Astrocyte (in vitro differentiated cells and primary cell): ENCODE data around the gene PNRC2.
"Not testable (repeated sequence)": the region's sequence is repeated elsewhere in the genome, so short reads cannot be mapped to it uniquely, and the experiment has no call there.

Experiments
- EZH2 ChIP-seq: IDR thresholded peaks from 2 replicates; pipeline ENCODE4 v1.6.1; 2012; ENCODE audit warnings: mild to moderate bottlenecking, low read length, inconsistent platforms; ENCODE audit not compliant: insufficient read depth
- TF ChIP-seq, protein P1 (sequence below): IDR thresholded peaks from 2 replicates; pipeline ENCODE4 v1.5.1; 2011; ENCODE audit warnings: low read depth, mild to moderate bottlenecking, inconsistent platforms, low read length, moderate library complexity; ENCODE audit not compliant: insufficient read depth

- TF ChIP-seq, protein P1, sequence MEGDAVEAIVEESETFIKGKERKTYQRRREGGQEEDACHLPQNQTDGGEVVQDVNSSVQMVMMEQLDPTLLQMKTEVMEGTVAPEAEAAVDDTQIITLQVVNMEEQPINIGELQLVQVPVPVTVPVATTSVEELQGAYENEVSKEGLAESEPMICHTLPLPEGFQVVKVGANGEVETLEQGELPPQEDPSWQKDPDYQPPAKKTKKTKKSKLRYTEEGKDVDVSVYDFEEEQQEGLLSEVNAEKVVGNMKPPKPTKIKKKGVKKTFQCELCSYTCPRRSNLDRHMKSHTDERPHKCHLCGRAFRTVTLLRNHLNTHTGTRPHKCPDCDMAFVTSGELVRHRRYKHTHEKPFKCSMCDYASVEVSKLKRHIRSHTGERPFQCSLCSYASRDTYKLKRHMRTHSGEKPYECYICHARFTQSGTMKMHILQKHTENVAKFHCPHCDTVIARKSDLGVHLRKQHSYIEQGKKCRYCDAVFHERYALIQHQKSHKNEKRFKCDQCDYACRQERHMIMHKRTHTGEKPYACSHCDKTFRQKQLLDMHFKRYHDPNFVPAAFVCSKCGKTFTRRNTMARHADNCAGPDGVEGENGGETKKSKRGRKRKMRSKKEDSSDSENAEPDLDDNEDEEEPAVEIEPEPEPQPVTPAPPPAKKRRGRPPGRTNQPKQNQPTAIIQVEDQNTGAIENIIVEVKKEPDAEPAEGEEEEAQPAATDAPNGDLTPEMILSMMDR = not testable (repeated sequence)
- TF ChIP-seq EZH2 = not testable (repeated sequence)
These were observed 53.2 kb downstream of the PNRC2 start for GRCh38 chr1:24012878-24013277.
